ENCODE measurements around the gene PAFAH2. TPM values are rescaled to one million over a fixed set of nuclear protein-coding genes. Genes with fewer than 3 reads are reported as not detected.
A peak's percentile ranks its signal among the peaks of the same experiment; 100 is the strongest.

The PAFAH2 gene
- total and polyA plus RNA-seq, 2 of the 8 experiments (the other 6 are each of a cell fraction or from before 2014, with no cell fraction given) = 7.7 to 9.3 TPM

GRCh38 chr1:25929016-25929415 lies 68.8 kb downstream of the PAFAH2 start:
- Histone ChIP-seq H3K23me2 (ENCODE audit: low read depth, low read length) (no peaks in the 10 kb centered on the region; the same call in 1 of the 2 replicates), H3K4ac (replicated peaks; ENCODE audit: insufficient read length, low read depth, low read length) (no peak overlapping the region), H3K79me2 (ENCODE audit: control insufficient read depth in 1 of 2, insufficient read depth in 2 of 2, low read length in 2 of 2) (no peaks in the 10 kb centered on the region), H3K27ac (ENCODE audit: low read depth, low read length) (no peak overlapping the region), H2AFZ (ENCODE audit: low read length) (no peak overlapping the region), H3K14ac (ENCODE audit: insufficient read length) (no peak overlapping the region), H3K9me3 (ENCODE audit: insufficient read depth in 2 of 2, low read depth in 1 of 2, low read length in 1 of 2) (no peaks in the 10 kb centered on the region), H2BK5ac (ENCODE audit: low read depth, low read length) (no peak overlapping the region), H2BK15ac (ENCODE audit: low read length) (no peak overlapping the region), H2BK120ac (replicated peaks; ENCODE audit: low read depth, low read length) (no peak overlapping the region), H2AK5ac (ENCODE audit: low read depth, low read length) (no peak overlapping the region), H3K79me1 (ENCODE audit: low read depth, low read length) (no peaks in the 10 kb centered on the region), H3K4me2 (ENCODE audit: insufficient read depth in 1 of 2, low read depth in 2 of 2, low read length in 2 of 2) (no peak overlapping the region), H2BK20ac (ENCODE audit: low read length) (no peak overlapping the region), H3K27me3 (replicated peaks in 1 of 4; ENCODE audit: control insufficient read depth in 3 of 4, extremely low read depth in 1 of 4, insufficient read depth in 3 of 4, low read length in 3 of 4) (no peaks in the 10 kb centered on the region), H3K9ac (replicated peaks in 1 of 4; ENCODE audit: extremely low read depth in 1 of 4, low read depth in 3 of 4, low read length in 3 of 4) (no peak overlapping the region), H3K56ac (replicated peaks; ENCODE audit: insufficient read length, low read depth, low read length) (no peak overlapping the region), H3K4me1 (replicated peaks in 1 of 4; ENCODE audit: control insufficient read depth in 3 of 4, insufficient read depth in 4 of 4, low read length in 3 of 4) (peaks cover 4 to 7% (median 6%) of the 10 kb centered on the region in 4 experiments), H3K4me3 (ENCODE audit: extremely low read depth in 1 of 4, insufficient read depth in 2 of 4, low read depth in 3 of 4, low read length in 4 of 4) (no peak overlapping the region), H3K23ac (ENCODE audit: insufficient read length) (no peak overlapping the region), H4K8ac (ENCODE audit: extremely low read depth, insufficient read depth, low read length) (no peak overlapping the region), H2BK12ac (ENCODE audit: low read depth, low read length) (0 out of 2 replicates have a peak overlapping the region, but pooled peaks have one; percentile 27), H4K20me1 (replicated peaks in 1 of 2; ENCODE audit: control insufficient read depth in 1 of 2, insufficient read depth in 2 of 2, low read length in 2 of 2) (no peaks in the 10 kb centered on the region), H4K5ac (ENCODE audit: insufficient read length, low read depth, low read length) (no peak overlapping the region), H3K36me3 (ENCODE audit: control insufficient read depth in 2 of 4, insufficient read depth in 4 of 4, low read length in 3 of 4) (no peaks in the 10 kb centered on the region), H3K18ac (ENCODE audit: extremely low read depth, low read length) (no peak overlapping the region), H4K91ac (replicated peaks; ENCODE audit: insufficient read length, low read length) (no peak overlapping the region)
- DNase-seq (ENCODE audit: low read depth in 1 of 2, low spot score in 2 of 2) = no peak
- no peak for TF ChIP-seq SIRT6 (IDR thresholded peaks at IDR 0.05; ENCODE audit: low read length)
- no peak for TF ChIP-seq POU5F1 (IDR thresholded peaks at IDR 0.05; ENCODE audit: low read depth, low read length)
- TF ChIP-seq CTBP2 (IDR thresholded peaks at IDR 0.05; ENCODE audit: borderline replicate concordance, insufficient read depth, insufficient read length, low read length) = no peak
- no peak for TF ChIP-seq HDAC6 (IDR thresholded peaks at IDR 0.05; ENCODE audit: low read depth, low read length)
- TF ChIP-seq EGR1 (IDR thresholded peaks at IDR 0.05; ENCODE audit: borderline replicate concordance, low read depth, low read length) = no peak
- TF ChIP-seq ATF3 (IDR thresholded peaks at IDR 0.05; ENCODE audit: insufficient read depth, low read depth, low read length) = no peak
- TF ChIP-seq ASH2L (IDR thresholded peaks at IDR 0.05; ENCODE audit: low read length) = no peak
- ChIA-PET POLR2A (ENCODE audit: partially characterized antibody) (interaction anchor here (1.0 to 1.8 kb wide), 2 partner anchors 30 to 61 kb away, joined by 3 to 6 read pairs; no protein-coding TSS in a partner anchor), CTCF (ENCODE audit: partially characterized antibody) (interaction anchor here (1.0 to 1.4 kb wide), 3 partner anchors 11 to 101 kb away, joined by 3 to 4 read pairs (median 3); no protein-coding TSS in a partner anchor)
- no peak for FAIRE-seq
- WGBS, 2 experiments (ENCODE audit: extremely low coverage in 1 of 2, insufficient coverage in 1 of 2, insufficient read length in 1 of 2, insufficient replicate concordance in 2 of 2, low coverage in 1 of 2, low lambda C conversion rate in 2 of 2, missing lambda C conversion rate in 1 of 2) = 84% methylated on average over 7 of the region's 7 CpGs; no CpG with 5 or more reads in 1 of the 2 experiments

Measured in H1 (cell line).